Effector memory CD4-positive, alpha-beta T cell (primary cell): ENCODE measurements around the gene RASGRP1.

Experiments
- DNase-seq, 3 donors: peaks; one replicate each; pipeline ENCODE4 v3.0.0-alpha.2; 2020
- H3K27ac ChIP-seq: 2 replicates; pipeline ENCODE4 v1.7.0; 2013; ENCODE audit warnings: mild to moderate bottlenecking, low read length, moderate library complexity; ENCODE audit not compliant: insufficient read depth, poor library complexity, severe bottlenecking
- H3K27me3 ChIP-seq: replicated peaks from 2 replicates; pipeline ENCODE4 v1.7.0; 2013; ENCODE audit warnings: mild to moderate bottlenecking, low read length; ENCODE audit not compliant: insufficient read depth, control insufficient read depth, poor library complexity, severe bottlenecking
- H3K36me3 ChIP-seq: 2 replicates; pipeline ENCODE4 v1.7.0; 2013; ENCODE audit warnings: mild to moderate bottlenecking, low read length, moderate library complexity; ENCODE audit not compliant: control insufficient read depth, insufficient read depth
- H3K4me1 ChIP-seq: 2 replicates; pipeline ENCODE4 v1.7.0; 2013; ENCODE audit warnings: low read length, mild to moderate bottlenecking; ENCODE audit not compliant: control insufficient read depth, insufficient read depth, poor library complexity, severe bottlenecking
- H3K4me3 ChIP-seq: 2 replicates; pipeline ENCODE4 v1.7.0; 2013; ENCODE audit warnings: low read length, low read depth, mild to moderate bottlenecking; ENCODE audit not compliant: insufficient read depth, poor library complexity, severe bottlenecking
- H3K9me3 ChIP-seq: 2 replicates; pipeline ENCODE4 v1.7.0; 2013; ENCODE audit warnings: mild to moderate bottlenecking, low read length, moderate library complexity; ENCODE audit not compliant: control insufficient read depth

The RASGRP1 gene

DNA sequence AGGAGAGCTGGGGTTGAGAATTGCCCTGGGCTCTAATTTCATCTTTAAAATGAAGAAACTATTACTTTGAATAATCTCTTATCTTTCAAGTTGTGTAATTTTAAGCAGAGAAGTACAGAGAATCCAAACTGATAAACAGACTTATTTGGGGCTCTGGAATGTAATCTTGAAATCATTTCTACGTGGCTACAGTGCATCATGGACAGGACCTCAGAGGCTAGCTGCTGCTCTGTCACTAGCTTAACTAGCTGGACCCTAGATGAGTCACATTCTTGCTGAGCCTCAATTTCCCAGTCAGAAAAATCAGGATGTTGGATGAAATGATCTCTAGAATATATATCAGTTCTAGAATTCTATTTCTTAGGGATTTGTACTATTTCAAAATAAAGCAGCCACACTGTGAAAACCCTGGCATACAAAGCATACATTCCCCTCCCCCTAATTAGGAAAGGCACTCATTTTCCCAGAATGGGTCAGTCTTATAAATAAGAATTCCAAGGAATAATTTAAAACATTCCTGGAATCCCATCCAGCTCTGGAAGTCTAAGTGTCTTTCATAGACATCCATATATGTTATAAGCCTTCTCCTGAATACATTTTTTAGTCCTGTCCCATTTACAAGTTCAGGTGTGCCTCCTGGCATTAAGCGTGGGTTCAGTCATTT lies 47.2 kb downstream of the RASGRP1 start:
- DNase-seq = no peak
- H3K4me1 ChIP-seq = no peaks in the 10 kb centered on the region
- no peak overlapping the region for H3K4me3 ChIP-seq
- H3K27ac ChIP-seq = no peak overlapping the region
- peaks cover 82% of the 10 kb centered on the region for H3K36me3 ChIP-seq
- H3K9me3 ChIP-seq = no peaks in the 10 kb centered on the region
- H3K27me3 ChIP-seq = no peaks in the 10 kb centered on the region

DNA sequence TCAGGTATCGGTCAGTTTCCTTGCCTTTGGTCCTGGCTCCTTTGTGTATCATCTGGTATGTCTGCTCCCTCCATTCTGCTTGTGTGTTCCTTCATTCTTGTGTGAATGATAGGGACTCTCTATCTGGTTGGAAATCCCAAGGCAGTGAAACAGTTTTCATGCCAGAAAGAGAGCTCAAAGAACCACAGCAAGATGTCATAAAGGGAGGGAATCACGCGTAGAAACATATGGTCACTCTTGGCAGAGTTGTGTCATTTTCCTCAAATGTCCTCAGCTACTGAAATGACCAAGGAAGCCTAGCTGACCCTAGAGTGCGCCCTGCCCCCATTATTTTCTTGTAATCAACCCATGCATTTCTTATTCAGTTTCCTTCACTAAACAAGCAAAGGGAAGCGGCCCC lies 48.0 kb downstream of the RASGRP1 start:
- Histone ChIP-seq H3K4me1 (no peaks in the 10 kb centered on the region), H3K4me3 (no peak overlapping the region), H3K36me3 (peaks cover 86% of the 10 kb centered on the region), H3K27ac (no peak overlapping the region), H3K27me3 (no peaks in the 10 kb centered on the region), H3K9me3 (no peaks in the 10 kb centered on the region)
- DNase-seq = no peak

- peaks cover 97% of the 10 kb centered on the region for H3K36me3 ChIP-seq
Measured at GRCh38 chr15:38514601-38515000, 50.0 kb downstream of the RASGRP1 start.

GRCh38 chr15:38512901-38513300 lies 51.7 kb downstream of the RASGRP1 start:
- DNase-seq = no peak
- Histone ChIP-seq H3K27ac (no peak overlapping the region), H3K9me3 (no peaks in the 10 kb centered on the region), H3K36me3 (peaks cover 97% of the 10 kb centered on the region), H3K27me3 (no peaks in the 10 kb centered on the region), H3K4me1 (no peaks in the 10 kb centered on the region), H3K4me3 (no peak overlapping the region)

More at GRCh38 chr15:38514601-38515000, 50.0 kb downstream of the RASGRP1 start:
- Histone ChIP-seq H3K27ac (no peak overlapping the region), H3K4me3 (no peak overlapping the region), H3K9me3 (no peaks in the 10 kb centered on the region), H3K4me1 (no peaks in the 10 kb centered on the region), H3K27me3 (no peaks in the 10 kb centered on the region)
- DNase-seq = no peak

GRCh38 chr15:38509152-38509551 lies 55.5 kb downstream of the RASGRP1 start:
- Histone ChIP-seq H3K4me3 (no peak overlapping the region), H3K27ac (no peak overlapping the region), H3K36me3 (peaks cover 96% of the 10 kb centered on the region), H3K4me1 (no peaks in the 10 kb centered on the region), H3K27me3 (no peaks in the 10 kb centered on the region), H3K9me3 (no peaks in the 10 kb centered on the region)
- no peak for DNase-seq

GRCh38 chr15:38508647-38509046 lies 56.0 kb downstream of the RASGRP1 start:
- H3K36me3 ChIP-seq = peaks cover 95% of the 10 kb centered on the region
- no peaks in the 10 kb centered on the region for H3K4me1 ChIP-seq
- no peaks in the 10 kb centered on the region for H3K9me3 ChIP-seq
- no peak for DNase-seq
- no peak overlapping the region for H3K27ac ChIP-seq
- no peak overlapping the region for H3K4me3 ChIP-seq
- H3K27me3 ChIP-seq = no peaks in the 10 kb centered on the region

GRCh38 chr15:38507570-38507969 lies 57.0 kb downstream of the RASGRP1 start:
- Histone ChIP-seq H3K4me1 (no peaks in the 10 kb centered on the region), H3K27me3 (no peaks in the 10 kb centered on the region), H3K36me3 (peaks cover 95% of the 10 kb centered on the region), H3K9me3 (no peaks in the 10 kb centered on the region), H3K4me3 (no peak overlapping the region), H3K27ac (no peak overlapping the region)
- DNase-seq = no peak

DNA sequence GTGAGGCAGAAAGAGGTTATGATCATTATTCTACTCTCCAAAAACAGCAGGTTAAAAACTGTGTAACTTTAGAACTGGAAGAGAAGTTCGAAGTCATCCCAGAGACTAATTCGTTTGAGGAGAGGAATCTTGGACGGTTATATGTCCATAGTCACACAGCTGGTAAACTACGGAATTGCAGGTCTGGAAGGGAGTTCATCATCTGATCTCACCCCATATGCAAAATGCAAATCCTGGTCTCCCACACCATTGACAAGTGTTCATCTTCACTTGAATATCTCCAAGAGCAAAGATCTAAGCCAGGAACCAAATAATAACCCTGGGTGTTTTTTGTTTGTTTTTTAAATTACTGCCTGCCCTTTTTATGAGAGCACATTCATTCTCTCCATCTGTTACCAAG lies 57.6 kb downstream of the RASGRP1 start:
- no peaks in the 10 kb centered on the region for H3K9me3 ChIP-seq
- no peaks in the 10 kb centered on the region for H3K4me1 ChIP-seq
- H3K27ac ChIP-seq = no peak overlapping the region
- no peaks in the 10 kb centered on the region for H3K27me3 ChIP-seq
- no peak for DNase-seq
- H3K4me3 ChIP-seq = no peak overlapping the region
- H3K36me3 ChIP-seq = peaks cover 95% of the 10 kb centered on the region

GRCh38 chr15:38504680-38505467 lies 59.7 kb downstream of the RASGRP1 start:
- no peak overlapping the region for H3K4me3 ChIP-seq
- no peak overlapping the region for H3K27ac ChIP-seq
- DNase-seq = no peak
- H3K27me3 ChIP-seq = no peaks in the 10 kb centered on the region
- H3K9me3 ChIP-seq = no peaks in the 10 kb centered on the region
- H3K4me1 ChIP-seq = no peaks in the 10 kb centered on the region
- peaks cover 93% of the 10 kb centered on the region for H3K36me3 ChIP-seq

- Histone ChIP-seq H3K4me3 (no peak overlapping the region), H3K4me1 (no peaks in the 10 kb centered on the region), H3K36me3 (peaks cover 93% of the 10 kb centered on the region), H3K27me3 (no peaks in the 10 kb centered on the region), H3K9me3 (no peaks in the 10 kb centered on the region), H3K27ac (no peak overlapping the region)
- no peak for DNase-seq
Measured at GRCh38 chr15:38503496-38503895, 61.1 kb downstream of the RASGRP1 start.
